NCI-H1436 (cell line): ENCODE measurements around the gene SLC24A3.

Source experiments
- DNase-seq: peaks from one replicate; lab custom pipeline; 2025; lab: John Stamatoyannopoulos, UW

The SLC24A3 gene

GRCh38 chr20:19549896-19550295 is 337.5 kb downstream of the SLC24A3 start:
- DNase-seq = no peak

GRCh38 chr20:19552221-19553180 is 340.1 kb downstream of the SLC24A3 start:
- peak; percentile 20 for DNase-seq

DNA sequence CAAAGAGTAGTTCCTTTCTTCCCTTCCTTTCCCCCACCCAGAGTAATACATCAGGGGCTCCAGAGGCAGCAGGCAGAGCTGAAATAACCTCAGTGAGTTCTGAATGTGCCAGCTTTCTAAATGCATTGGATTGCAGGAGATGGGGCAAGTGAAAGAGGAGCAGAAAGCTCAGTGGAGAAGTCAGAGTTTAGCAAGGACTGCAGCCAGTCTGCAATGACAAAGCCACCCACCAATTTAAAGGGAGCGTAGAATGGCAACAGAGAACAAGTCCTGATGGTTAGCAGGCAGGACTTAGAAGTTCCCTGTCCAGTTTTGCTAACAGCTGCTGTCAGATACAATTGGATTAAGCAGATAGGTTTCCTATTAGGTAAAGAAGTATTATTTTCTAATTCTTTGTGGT is 342.2 kb downstream of the SLC24A3 start:
- no peak for DNase-seq

- DNase-seq = no peak
Measured at GRCh38 chr20:19555726-19556125, 343.3 kb downstream of the SLC24A3 start.

DNA sequence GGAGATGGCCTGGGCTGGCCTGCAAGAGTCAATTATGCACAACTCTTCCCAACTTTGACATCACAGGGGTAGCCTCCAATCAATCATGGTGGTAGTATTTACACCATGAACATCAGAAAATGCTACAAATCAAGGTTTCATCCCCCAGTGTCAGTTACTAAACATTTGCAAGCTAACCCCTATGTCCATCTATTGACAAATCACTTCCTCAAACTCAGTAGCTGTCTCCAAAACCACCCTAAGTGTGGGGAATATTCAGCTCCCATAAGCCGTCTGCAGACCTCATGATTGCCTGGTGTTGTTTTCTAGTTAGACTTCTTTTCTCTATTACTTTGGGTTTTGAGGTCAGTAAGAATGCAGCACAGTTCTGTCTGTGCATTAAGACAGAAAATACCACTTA is 344.8 kb downstream of the SLC24A3 start:
- no peak for DNase-seq

DNA sequence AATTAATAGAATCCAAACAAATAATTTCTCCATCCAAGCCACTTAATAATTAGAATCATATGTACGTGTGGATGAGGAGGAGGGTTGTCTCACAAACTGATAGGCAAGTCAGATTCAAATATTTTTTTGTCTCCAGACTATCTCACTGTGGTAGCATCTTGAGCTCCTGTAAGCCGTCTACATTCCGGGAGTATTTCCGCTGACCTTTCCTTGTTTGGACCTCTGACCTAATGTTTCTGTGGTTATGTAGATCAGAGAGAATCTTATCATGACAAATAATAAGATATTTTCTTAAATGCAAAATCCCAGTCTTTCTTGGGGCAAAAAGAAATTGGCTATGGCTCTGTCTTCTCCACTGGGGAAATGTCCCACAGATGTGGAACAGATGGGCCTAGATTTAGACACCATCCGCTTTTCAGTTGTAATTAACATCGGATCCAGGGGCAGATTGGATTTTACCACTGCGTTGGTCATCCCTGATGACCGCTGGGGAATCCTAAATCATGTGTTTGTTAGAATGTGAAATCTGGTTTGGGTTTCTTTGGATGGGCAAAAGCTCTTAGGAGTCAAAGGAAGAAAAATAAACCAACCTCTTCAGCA is 348.5 kb downstream of the SLC24A3 start:
- DNase-seq = no peak

DNA sequence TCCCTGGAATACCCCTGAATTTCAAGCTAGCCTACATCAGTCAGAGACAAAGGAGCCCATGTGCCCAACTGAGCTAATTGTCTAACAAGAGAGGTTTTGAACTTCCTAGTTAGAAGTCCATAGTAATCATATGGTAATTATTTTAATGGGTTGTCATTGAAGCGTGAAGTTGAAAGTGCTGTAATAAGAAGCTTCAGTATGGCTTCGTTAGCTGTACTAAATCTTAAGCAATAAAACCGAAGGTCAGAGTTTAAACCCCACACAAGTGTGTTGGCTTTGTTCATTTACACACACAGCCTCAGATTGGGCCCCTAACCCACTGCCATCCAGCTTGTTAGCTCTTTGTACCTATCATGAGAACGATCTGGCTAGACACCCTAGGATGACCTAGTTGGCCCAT is 350.0 kb downstream of the SLC24A3 start:
- peak; percentile 70 for DNase-seq

DNA sequence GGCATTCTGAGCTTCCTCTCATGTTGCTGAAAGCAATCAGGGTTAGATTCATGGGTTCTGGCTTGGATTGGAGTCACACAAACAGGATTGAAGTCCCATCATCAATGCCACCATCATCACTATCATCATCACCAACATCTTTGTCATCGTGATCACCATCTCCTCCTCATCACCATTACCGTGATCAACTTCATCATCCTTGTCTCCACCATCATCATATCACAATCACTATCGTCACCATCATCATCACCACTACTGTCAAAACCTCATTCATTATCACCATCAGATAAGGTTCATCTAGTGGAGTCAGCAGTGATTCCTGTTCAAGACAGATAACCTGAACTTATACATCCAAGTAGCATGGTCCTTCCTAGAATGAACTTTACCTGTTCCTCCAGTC is 351.8 kb downstream of the SLC24A3 start:
- no peak for DNase-seq

DNA sequence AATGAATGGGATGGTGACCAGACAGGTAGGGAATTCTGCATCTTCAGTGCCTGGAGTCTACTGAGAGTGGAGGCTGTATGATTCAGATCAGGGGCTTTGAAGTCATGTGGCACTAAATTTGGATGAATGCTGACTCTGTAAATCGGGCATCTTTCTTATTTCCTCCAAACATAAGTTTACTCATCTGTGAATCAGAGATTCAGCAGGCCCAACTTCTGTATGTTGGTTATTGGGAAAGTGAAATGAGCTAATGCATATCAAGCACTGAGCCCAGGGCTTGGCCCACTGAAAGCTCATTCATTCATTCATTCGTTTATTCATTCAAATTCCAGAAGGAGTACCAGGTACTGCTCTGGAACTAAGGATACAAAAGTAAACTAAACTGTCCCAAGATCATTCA is 353.3 kb downstream of the SLC24A3 start:
- no peak for DNase-seq

DNA sequence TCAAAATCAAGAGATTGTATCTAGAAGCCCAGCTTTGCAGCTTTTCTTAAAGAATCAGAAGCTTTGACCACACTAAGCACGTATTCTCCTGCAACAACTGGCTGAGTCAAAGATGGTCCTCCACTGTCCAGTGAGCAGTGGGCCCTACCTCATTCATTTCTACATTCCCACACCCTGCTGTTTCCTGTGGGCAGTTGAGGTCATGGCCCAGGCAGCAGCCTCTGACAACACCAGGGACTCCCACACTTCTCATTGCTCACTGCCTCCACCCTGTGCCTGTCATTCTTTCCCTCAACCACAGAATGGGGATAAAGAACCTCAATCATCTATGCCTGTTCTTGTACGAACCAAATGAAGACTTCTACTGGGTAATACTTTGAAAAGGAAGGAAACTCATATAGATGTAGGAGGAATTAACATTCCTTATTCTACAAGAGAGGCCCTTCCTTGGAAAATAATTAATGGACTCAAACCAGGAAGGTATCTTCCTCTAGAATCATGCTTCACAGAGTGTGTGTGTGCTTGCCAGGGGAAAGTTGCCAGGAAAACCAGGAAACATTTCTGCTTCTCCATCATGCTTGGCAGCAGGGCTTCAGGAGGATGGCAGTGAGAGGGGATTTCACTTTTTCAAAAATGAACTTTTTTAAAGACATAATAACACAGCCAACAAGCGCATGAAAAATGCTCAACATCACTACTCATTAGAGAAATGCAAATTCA is 353.9 kb downstream of the SLC24A3 start:
- DNase-seq = no peak

DNA sequence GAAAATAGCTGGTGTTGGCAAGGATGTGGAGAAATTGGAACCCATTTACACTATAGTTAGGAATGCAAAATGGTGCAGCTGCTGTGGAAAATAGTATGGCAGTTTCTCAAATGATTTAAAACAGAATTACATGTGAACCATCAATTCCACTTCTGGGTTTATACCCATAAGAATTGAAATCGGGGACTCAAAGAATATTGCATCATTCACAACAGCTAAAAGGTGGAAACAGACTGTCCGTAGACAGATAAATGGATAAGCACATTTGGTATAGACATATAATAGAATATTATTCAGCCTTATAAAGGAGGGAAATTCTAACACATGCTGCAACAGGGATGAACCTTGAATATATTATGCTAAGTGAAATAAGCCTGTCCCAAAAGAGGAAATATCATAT is 355.7 kb downstream of the SLC24A3 start:
- DNase-seq = no peak

DNA sequence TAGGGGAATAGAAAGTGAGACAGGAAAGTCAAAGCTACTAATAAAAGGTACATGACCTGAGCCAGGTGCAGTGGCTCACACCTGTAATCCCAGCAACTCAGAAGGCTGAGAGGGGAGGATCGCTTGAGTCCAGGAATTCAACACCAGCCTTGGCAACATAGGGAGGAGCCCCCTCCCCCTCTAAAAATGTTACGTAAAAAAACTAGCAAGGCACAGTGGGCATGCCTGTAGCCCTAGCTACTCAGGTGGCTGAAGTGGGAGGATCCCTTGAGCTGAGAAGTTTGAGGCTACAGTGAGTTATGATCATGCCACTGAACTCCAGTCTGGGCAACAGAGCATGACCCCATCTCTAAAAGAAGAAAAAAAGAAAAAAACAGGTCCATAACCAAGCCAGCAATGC is 359.6 kb downstream of the SLC24A3 start:
- DNase-seq = no peak

GRCh38 chr20:19577692-19578091 is 365.2 kb downstream of the SLC24A3 start:
- DNase-seq = no peak

GRCh38 chr20:19582782-19583181 is 370.3 kb downstream of the SLC24A3 start:
- no peak for DNase-seq

- peak; percentile 56 for DNase-seq
Measured at GRCh38 chr20:19583532-19584175, 371.2 kb downstream of the SLC24A3 start.

DNA sequence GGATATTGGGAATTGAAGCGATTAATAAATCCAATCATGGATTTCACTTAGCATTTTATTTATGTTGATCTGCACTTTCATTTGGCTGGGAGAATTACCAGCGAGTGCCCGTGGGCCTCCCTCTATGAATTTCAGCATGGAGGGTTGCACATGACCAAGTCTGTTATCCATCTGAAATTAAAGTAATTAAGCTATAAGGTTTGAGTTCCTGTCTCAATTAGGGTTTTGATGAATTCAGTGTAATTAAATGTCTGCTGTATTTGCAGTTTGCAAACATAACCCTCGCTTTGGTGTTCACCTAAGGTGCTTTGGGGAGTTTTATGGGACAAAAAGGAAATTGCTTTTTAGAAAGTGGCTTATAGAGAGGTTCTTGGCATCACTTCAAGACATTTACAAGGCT is 375.8 kb downstream of the SLC24A3 start:
- DNase-seq = peak; percentile 34

DNA sequence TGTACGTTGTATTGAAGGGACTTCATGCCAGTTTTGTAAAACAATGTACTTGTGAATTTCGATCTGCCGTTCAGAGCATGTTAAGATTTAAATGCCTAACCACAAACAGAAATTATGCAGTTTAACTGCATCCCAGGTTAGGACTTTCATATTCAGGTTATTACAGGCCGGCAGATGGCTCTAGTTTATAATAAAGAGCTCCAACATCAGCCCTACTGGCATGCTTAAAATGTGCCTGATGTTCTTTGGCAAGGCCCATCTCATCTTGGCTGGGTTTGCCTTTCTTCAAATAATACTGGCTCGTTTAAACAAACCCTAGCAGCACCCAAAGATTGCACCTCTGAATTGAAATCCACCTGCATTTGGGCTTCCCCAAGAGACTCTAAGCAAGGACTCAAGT is 376.3 kb downstream of the SLC24A3 start:
- peak; percentile 26 for DNase-seq

DNA sequence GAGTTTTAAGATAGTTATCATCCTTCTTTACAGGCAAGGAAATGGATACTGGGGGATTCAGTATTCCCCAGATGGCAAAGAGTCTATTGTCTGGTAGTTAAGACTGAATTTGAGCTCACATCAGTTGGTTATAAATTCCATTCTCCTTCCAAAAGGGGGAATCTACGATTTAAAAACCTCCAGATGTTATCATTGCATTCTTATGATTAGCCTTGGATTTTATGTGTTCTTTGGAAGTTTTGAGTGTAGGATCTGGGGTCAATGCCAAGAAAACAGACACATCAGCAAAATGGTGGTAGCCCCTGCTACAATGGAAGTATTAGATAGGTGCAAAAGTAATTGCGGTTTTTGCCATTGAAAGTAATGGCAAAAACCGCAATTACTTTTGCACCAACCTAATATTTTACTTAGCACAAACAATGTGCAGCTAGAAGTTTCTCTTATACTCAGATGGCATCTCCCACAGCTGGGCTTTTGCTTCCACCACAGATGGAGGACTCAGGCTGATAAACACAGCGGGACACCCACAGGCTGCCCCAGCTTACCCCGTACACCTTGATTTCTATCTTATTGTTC is 377.4 kb downstream of the SLC24A3 start:
- DNase-seq = no peak

DNA sequence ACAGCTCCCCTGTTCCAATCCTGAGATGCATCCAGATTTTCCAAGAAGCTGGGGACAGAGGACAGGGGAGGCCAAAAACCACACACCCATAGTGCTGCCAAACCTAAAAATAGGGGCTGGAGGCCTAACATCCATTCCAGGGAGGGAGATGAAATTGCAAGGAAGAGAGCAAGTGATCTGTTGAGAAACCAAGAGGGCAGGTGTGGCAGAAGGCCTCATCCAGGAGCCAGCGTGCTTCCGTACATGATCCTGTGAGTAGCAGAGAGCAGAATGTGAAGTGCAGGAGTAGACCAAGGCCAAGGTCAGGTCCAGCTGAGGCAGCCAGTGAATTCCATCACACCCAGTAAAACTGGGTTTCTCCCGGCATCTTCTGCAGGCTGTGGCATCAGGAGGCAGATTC is 377.9 kb downstream of the SLC24A3 start:
- DNase-seq = no peak

DNA sequence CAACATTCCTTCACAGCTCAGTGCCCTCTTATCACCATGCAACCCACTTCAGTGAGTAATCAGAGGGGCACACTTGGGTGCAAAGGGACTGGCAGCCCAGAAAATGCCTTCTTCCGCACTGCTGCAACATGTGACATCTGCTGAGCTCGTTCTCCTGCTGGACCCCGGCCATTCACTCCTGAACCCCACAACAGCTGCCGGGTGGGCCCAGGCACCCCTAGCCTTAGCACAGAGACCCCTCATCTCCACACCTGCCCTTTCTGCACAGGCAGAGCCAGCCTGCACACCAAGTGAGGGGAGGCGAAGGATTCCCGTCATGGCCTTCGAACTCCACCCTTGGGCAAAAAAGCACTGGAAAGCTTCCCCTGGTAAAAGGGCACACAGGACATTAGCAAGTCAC is 381.3 kb downstream of the SLC24A3 start:
- no peak for DNase-seq

DNA sequence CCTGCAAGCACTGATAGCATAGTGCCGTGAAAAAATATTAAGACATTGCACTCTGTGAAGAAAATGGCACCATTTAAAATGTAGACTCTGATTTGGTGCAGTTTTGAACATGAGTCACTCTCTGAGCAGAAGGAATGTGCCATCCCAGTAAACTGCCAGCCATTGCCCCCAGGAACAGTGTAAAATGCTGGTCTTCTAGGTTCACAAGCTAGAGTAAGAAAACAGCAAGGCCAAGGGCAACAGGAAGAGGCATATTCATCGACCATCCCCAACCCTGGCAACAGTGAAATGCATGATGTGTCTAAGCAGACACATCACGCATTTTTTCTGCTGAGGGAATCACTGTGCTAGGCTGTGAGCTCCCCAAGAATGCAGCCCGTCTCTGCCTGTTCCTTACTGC is 382.5 kb downstream of the SLC24A3 start:
- DNase-seq = no peak
